Smooth muscle cell (in vitro differentiated cells): ENCODE measurements around the gene VMP1. TPM values are rescaled to one million over a fixed set of nuclear protein-coding genes. Genes with fewer than 3 reads are reported as not detected.
A peak's percentile ranks its signal among the peaks of the same experiment; 100 is the strongest.

Source experiments
- DNase-seq: peaks from one replicate; lab custom pipeline; 2025; ENCODE audit not compliant: unreplicated experiment; lab: John Stamatoyannopoulos, UW
- H2AFZ ChIP-seq: fragments of 200-600 bp; sonication (generic); 2 replicates; pipeline ENCODE4 v1.6.0; 2016; ENCODE audit warnings: antibody characterized with exemption, low read depth, mild to moderate bottlenecking
- H3F3A ChIP-seq: fragments of 200-600 bp; sonication (generic); 2 replicates; pipeline ENCODE4 v1.6.0; 2017; ENCODE audit warnings: antibody characterized with exemption, low read depth
- H3K27ac ChIP-seq: fragments of 200-600 bp; sonication (generic); 2 replicates; pipeline ENCODE4 v1.5.1; 2016; ENCODE audit warnings: low read depth, mild to moderate bottlenecking
- H3K27me3 ChIP-seq: fragments of 200-600 bp; sonication (generic); 2 replicates; pipeline ENCODE4 v1.6.1; 2016; ENCODE audit warnings: low read depth, mild to moderate bottlenecking
- H3K36me3 ChIP-seq: fragments of 200-600 bp; sonication (generic); 2 replicates; pipeline ENCODE4 v1.5.1; 2016; ENCODE audit warnings: low read depth
- H3K4me1 ChIP-seq: fragments of 200-600 bp; sonication (generic); 2 replicates; pipeline ENCODE4 v1.5.1; 2016; ENCODE audit warnings: low read depth
- H3K4me2 ChIP-seq: fragments of 200-600 bp; sonication (generic); 2 replicates; pipeline ENCODE4 v1.6.0; 2016; ENCODE audit warnings: mild to moderate bottlenecking
- H3K4me3 ChIP-seq: fragments of 200-600 bp; sonication (generic); 2 replicates; pipeline ENCODE4 v1.5.1; 2016; ENCODE audit warnings: mild to moderate bottlenecking
- H3K79me2 ChIP-seq: fragments of 200-600 bp; sonication (generic); 2 replicates; pipeline ENCODE4 v1.6.0; 2016; ENCODE audit warnings: low read depth, mild to moderate bottlenecking
- H3K9ac ChIP-seq: fragments of 200-600 bp; sonication (generic); 2 replicates; pipeline ENCODE4 v1.6.0; 2016; ENCODE audit warnings: low read depth
- H3K9me3 ChIP-seq: fragments of 200-600 bp; sonication (generic); replicated peaks from 2 replicates; pipeline ENCODE4 v1.5.1; 2016; ENCODE audit warnings: low read depth
- H4K20me1 ChIP-seq: fragments of 200-600 bp; sonication (generic); 2 replicates; pipeline ENCODE4 v1.6.0; 2016; ENCODE audit warnings: low read depth
- WGBS: methylation state at CpG from one replicate; pipeline ENCODE4 v1.1.7; 2016; ENCODE audit warnings: low lambda C conversion rate; 5-methylcytosine and 5-hydroxymethylcytosine counted together
- polyA plus RNA-seq: library from polyadenylated mRNA; unstranded; fragments of >200 nt; fragmentation: Nextera tagmentation; extraction: Ambion mirVana; gene quantifications from 2 replicates; pipeline ENCODE4 v1.2.1, GENCODE V29; 2016
- total RNA-seq: library from RNA; depleted of rRNA; stranded (reverse); fragments of >200 nt; gene quantifications from 2 replicates; pipeline ENCODE4 v1.2.3, GENCODE V29; 2014
- TF ChIP-seq, protein P1 (sequence below): fragments of 200-600 bp; sonication (generic); IDR thresholded peaks from 2 replicates; pipeline ENCODE4 v1.5.1; 2017; ENCODE audit warnings: borderline replicate concordance, mild to moderate bottlenecking, antibody characterized with exemption; ENCODE audit not compliant: insufficient read depth, poor library complexity, severe bottlenecking

The VMP1 gene
- total and polyA plus RNA-seq, 2 experiments from 2014 or later, result 102 to 545 TPM

DNA sequence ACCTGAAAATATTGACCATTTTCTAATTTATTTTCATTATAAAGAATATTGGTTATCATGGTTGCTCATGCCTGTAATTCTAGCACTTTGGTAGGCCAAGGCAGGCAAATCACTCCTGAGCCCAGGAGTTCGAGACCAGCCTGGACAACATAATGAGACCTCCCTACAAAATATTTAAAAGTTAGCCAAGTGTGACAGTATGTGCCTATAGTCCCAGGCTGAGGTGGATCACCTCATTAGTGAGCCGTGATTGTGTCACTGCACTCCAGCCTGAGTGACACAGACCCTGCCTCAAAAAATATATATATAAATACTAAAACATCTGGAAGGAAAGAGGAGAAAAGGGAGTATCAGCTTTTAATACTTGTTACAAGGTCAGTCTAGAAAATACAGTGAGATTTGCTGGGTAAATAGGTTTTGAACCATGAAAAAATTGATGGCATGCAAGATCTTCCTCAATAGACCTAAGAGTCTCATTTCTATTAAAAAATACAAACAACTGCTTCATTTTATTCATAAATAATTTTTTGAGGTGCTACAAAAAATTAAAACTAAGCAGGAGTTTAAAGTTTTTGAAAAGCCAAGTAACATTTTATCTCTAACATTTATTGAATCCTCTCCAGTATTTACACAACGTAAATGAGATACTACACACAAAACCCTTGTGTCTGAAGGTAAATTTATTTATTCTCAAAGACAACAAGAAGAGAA, 137.6 kb downstream of the VMP1 start:
- Histone ChIP-seq H3K36me3 (peaks cover 13% of the 10 kb centered on the region), H3K9ac (no peak overlapping the region), H3F3A (peaks cover 43% of the 10 kb centered on the region), H3K27ac (peak overlapping the region; percentile 100), H3K4me1 (peaks cover 11% of the 10 kb centered on the region), H3K4me3 (no peak overlapping the region), H3K9me3 (no peaks in the 10 kb centered on the region), H2AFZ (no peak overlapping the region), H3K4me2 (peak overlapping the region; percentile 2), H3K79me2 (peaks cover 19% of the 10 kb centered on the region), H4K20me1 (peaks cover 33% of the 10 kb centered on the region), H3K27me3 (no peaks in the 10 kb centered on the region)
- no peak for DNase-seq
- TF ChIP-seq, protein P1, sequence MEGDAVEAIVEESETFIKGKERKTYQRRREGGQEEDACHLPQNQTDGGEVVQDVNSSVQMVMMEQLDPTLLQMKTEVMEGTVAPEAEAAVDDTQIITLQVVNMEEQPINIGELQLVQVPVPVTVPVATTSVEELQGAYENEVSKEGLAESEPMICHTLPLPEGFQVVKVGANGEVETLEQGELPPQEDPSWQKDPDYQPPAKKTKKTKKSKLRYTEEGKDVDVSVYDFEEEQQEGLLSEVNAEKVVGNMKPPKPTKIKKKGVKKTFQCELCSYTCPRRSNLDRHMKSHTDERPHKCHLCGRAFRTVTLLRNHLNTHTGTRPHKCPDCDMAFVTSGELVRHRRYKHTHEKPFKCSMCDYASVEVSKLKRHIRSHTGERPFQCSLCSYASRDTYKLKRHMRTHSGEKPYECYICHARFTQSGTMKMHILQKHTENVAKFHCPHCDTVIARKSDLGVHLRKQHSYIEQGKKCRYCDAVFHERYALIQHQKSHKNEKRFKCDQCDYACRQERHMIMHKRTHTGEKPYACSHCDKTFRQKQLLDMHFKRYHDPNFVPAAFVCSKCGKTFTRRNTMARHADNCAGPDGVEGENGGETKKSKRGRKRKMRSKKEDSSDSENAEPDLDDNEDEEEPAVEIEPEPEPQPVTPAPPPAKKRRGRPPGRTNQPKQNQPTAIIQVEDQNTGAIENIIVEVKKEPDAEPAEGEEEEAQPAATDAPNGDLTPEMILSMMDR, result no peak
- WGBS, result 70% methylated on average over 3 of the region's 3 CpGs

DNA sequence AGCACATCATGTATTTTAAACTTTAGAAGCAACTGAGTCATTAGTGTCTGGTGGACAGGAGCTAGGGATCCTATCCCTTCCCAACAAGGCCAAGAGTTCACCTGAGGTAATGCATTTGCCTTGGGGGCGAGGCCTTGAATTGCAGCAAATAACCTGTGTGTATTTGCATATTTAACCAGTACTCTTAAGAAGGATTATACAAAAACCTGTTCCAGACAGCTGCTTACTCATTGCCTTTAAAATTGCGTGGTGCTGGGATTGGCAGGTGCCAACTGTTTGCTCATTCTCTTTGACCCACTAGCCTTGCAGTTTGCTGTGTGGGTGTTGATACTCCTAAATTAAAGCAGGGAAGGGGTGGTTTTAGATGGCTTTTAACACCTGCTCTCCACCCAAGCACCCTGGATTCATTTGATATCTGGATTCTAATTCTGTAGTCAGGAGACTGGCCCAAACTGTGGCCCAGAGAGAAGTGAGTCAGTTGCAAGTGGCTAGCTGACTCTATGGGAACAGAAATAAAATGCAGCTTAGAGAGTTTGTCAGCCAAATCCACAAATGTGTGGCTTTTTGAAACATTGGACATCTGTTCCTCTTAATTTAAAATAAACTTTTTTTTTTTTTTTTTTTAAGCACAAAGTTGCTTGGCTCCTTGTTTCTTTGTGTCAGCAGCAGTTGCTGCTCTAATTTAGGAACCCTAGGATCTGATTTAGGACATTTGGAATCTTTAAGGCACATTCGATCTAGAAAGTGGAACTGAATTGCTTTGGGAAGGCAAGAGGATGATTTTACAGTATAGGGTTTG, 138.3 kb downstream of the VMP1 start:
- peak overlapping the region; percentile 74 for H3K9ac ChIP-seq
- no peaks in the 10 kb centered on the region for H3K27me3 ChIP-seq
- no peak overlapping the region for H3K4me3 ChIP-seq
- H3K4me1 ChIP-seq, result peaks cover 6% of the 10 kb centered on the region
- H3K27ac ChIP-seq, result peak overlapping the region; percentile 100
- WGBS, result 46% methylated on average over 3 of the region's 3 CpGs
- peak overlapping the region; percentile 34 for H3K4me2 ChIP-seq
- H3K9me3 ChIP-seq, result no peaks in the 10 kb centered on the region
- H3F3A ChIP-seq, result peaks cover 38% of the 10 kb centered on the region
- H3K36me3 ChIP-seq, result peaks cover 5% of the 10 kb centered on the region
- H2AFZ ChIP-seq, result no peak overlapping the region
- H4K20me1 ChIP-seq, result peaks cover 25% of the 10 kb centered on the region
- DNase-seq, result no peak
- TF ChIP-seq, protein P1, result no peak
- H3K79me2 ChIP-seq, result peaks cover 11% of the 10 kb centered on the region

DNA sequence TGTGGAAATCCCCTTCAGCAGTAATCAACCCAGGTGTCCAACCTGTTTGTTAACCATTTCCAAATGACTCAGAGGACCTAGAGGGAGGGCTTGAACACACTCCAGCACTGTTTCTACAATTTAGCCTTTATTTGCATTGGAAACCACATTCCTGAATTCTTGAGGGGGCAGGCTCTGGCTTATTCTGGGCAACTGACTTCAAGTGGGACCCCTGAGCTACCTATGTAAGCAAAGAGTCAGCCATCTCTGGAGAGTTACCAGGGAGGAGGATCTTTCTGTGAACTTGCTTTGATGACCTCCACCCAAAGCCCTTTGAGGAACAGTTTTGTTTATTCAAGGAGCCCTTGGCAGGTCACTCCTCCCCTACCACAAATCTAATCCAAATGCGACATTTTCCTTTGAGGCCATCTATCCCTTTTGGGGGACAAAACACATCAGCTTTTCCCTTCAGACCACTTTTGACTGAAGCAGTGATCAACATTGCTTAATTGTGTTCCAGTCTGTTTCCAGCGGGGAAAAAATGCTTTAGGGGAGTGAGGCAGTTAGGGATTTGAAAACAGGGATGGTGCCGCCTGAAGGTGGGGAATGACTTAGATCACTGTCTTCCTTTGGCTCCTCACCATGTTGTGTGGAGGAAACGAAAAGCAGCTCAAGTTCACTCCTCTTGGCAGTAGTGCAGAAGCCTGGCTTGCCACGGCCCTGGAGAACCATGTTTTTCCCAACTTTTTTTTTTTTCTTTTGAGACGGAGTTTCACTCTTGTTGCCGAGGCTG, 139.1 kb downstream of the VMP1 start:
- DNase-seq, result no peak
- TF ChIP-seq, protein P1, result no peak

More for the DNA sequence above, 139.1 kb downstream of the VMP1 start:
- Histone ChIP-seq H3F3A (peaks cover 32% of the 10 kb centered on the region), H2AFZ (no peak overlapping the region), H3K4me2 (peak overlapping the region; percentile 34), H3K79me2 (peaks cover 3% of the 10 kb centered on the region), H4K20me1 (peaks cover 18% of the 10 kb centered on the region), H3K9ac (peak overlapping the region; percentile 17), H3K4me1 (no peaks in the 10 kb centered on the region), H3K27me3 (no peaks in the 10 kb centered on the region), H3K4me3 (no peak overlapping the region), H3K9me3 (no peaks in the 10 kb centered on the region), H3K27ac (peak overlapping the region; percentile 100), H3K36me3 (no peaks in the 10 kb centered on the region)
- WGBS, result 52% methylated on average over 7 of the region's 7 CpGs
